Measurements from ENCODE around the gene FAM209A.
"Not testable (repeated sequence)": the region's sequence is repeated elsewhere in the genome, so short reads cannot be mapped to it uniquely, and the experiment has no call there.

FAM209A gene

GRCh38 chr20:56537997-56538396 lies 13.5 kb downstream of the FAM209A start:
- DNase-seq (ENCODE audit: low spot score): no peak
- FAIRE-seq: no peak

GRCh38 chr20:56540415-56540814 lies 15.9 kb downstream of the FAM209A start:
- FAIRE-seq (no peak), DNase-seq (ENCODE audit: low spot score) (no peak)

GRCh38 chr20:56542489-56543030 lies 18.0 kb downstream of the FAM209A start:
- DNase-seq (ENCODE audit: low spot score): no peak
- no peak for FAIRE-seq

GRCh38 chr20:56551571-56551970 lies 27.0 kb downstream of the FAM209A start:
- FAIRE-seq: no peak
- no peak for DNase-seq (ENCODE audit: low spot score)

- no peak for FAIRE-seq
- no peak for DNase-seq (ENCODE audit: low spot score)
These were observed 28.5 kb downstream of the FAM209A start for GRCh38 chr20:56552911-56553629.

GRCh38 chr20:56554869-56555268 lies 30.3 kb downstream of the FAM209A start:
- DNase-seq (ENCODE audit: low spot score) (peak; percentile 95), FAIRE-seq (peak; percentile 30)

GRCh38 chr20:56558968-56559367 lies 34.4 kb downstream of the FAM209A start:
- DNase-seq (ENCODE audit: low spot score): peak; percentile 46
- no peak for FAIRE-seq

GRCh38 chr20:56564526-56564925 lies 40.0 kb downstream of the FAM209A start:
- not testable (repeated sequence) for FAIRE-seq; DNase-seq (ENCODE audit: low spot score)

- DNase-seq (ENCODE audit: low spot score): no peak
- no peak for FAIRE-seq
These were observed 41.0 kb downstream of the FAM209A start for GRCh38 chr20:56565511-56565910.

GRCh38 chr20:56566621-56567020 lies 42.1 kb downstream of the FAM209A start:
- DNase-seq (ENCODE audit: low spot score) (no peak), FAIRE-seq (no peak)

- FAIRE-seq (no peak), DNase-seq (ENCODE audit: low spot score) (no peak)
These were observed 46.3 kb downstream of the FAM209A start for GRCh38 chr20:56570832-56571231.

- FAIRE-seq (no peak), DNase-seq (ENCODE audit: low spot score) (no peak)
These were observed 47.6 kb downstream of the FAM209A start for GRCh38 chr20:56572172-56572571.

GRCh38 chr20:56573986-56574385 lies 49.4 kb downstream of the FAM209A start:
- no peak for DNase-seq (ENCODE audit: low spot score)
- FAIRE-seq: no peak

- no peak for FAIRE-seq
- DNase-seq (ENCODE audit: low spot score): no peak
These were observed 50.1 kb downstream of the FAM209A start for GRCh38 chr20:56574531-56575142.

- peak; percentile 52 for FAIRE-seq
- DNase-seq (ENCODE audit: low spot score): no peak
These were observed 50.6 kb downstream of the FAM209A start for GRCh38 chr20:56575157-56575556.
